GM21786 (cell line): ENCODE data around the gene SEPTIN10.
"Not testable (repeated sequence)": the region's sequence is repeated elsewhere in the genome, so short reads cannot be mapped to it uniquely, and the experiment has no call there.

Experiments
- ATAC-seq: cut with Tn5 transposase; IDR thresholded peaks from one replicate; pipeline ENCODE4 v1.9.1; 2021; ENCODE audit not compliant: unreplicated experiment

Gene SEPTIN10

DNA sequence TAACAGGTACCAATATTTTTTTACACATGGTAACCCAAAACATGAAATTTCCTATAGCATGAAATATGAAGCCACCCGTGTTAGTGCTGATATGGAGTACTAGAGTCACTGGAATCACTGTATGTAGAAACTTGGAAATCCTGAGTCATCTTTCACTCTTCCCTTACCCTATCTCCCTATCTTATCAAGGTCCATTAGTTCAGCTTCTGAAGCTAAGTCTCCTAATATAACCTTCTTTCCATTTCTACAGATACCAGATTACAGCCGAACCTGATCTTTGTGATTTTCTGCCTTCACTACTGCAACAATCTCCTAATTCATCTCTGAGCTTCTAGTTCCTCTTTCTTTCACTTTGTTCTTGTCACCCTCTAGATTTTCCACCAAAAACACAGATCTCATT is 59.0 kb downstream of the SEPTIN10 start:
- no peak for ATAC-seq

DNA sequence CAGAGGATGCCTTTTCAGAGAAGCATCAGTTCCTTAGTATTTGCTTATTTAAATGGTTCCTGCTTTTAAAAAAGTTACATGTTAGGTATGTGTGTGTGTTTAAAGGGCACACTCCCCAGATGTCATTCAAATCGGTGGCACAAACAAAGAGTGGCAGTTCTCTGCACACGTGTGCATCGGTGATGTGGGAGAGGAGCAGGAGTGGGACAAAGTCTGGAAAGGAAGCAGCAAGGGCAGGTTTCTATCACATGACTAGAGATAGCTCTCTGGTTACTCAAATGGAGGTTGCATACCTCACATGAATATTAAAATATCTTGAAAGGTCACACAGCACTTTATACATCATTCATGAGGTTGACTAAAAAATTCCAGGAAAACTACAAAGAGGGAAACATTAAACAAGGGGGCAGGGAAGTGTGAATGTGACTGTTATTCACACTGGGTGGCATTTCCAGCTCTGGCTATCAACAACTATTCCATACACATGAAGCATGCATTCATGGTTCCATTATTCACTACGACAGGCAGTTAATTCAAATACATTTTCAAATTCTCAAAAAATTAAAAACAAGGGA is 64.7 kb downstream of the SEPTIN10 start:
- no peak for ATAC-seq

DNA sequence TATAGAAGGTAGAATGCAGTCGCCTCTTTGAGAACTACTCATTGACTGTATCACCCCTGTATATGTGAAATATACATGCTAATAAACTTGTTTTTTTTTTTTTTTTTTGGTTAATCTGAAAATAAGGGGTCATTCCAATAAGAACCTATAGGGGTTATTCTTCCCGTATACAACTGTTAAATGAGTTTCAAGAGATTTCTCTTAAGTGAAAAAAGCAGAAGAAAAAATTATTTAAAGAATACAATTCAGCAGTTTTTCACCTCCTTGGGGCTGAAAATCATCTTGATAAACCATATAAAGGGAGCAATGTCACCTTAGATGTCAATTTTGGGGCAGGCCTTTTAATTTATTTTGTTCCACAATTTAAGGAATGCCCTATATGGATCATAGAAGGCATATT is 66.5 kb downstream of the SEPTIN10 start:
- ATAC-seq = no peak

DNA sequence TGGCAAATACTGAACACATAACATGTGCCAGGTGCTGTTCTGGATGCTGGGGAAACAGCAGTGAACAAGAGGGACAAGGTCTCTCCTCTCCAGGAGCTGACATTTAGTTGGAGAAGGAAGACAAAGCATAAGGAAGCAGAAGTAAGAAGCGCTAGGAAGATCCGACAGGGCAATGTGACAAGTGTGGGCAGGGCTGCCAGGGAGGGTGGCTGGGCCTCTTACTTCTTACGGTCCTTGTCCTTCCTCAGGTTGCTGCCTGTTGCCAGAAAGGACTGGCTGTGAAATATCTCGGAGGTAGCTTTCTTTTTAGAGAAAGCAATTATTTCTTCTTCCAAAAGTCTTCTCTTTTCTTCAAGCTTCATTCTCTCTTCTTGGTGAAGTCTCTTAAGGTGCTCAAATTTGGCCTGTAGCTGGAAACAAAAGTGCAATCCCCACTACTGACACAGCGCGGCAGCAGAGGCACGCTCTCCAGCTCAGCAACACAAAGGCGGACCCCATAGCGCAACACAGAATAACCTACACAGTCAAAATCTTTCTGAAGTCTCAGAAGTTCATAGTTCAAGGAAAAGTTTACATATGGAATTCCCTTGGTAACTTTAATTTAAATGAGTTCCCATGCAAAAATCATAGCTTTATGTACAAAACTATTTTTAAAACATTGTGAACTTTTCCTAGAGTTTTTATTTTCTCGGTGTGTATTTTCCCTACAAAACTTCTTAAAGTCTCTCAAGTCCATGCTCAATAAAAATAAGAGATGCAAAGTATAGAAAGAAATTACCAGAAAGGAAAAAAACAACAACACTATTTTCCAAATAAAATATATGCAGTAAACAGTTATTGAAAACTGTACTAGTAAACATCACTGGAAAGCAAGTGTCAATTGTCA is 67.7 kb downstream of the SEPTIN10 start:
- ATAC-seq = peak; percentile 66

DNA sequence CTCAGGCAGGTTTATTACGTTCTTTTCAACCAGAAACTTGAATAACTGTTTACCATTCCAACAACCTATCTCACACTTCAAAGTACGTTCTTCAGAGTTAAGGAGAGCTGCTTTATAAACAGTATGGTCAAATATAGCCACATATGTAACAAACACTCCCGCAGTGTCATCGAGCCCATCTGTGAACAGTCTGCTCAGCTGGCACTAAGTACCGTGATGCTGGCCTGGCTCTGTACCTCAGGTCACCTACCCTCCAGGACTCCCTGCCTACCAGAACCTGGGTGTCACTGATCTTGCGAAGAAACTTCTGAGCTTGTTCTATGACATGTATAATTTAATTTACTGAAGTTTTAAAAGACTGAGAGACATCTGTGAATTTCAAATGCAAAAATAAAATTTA is 71.4 kb downstream of the SEPTIN10 start:
- ATAC-seq = no peak

DNA sequence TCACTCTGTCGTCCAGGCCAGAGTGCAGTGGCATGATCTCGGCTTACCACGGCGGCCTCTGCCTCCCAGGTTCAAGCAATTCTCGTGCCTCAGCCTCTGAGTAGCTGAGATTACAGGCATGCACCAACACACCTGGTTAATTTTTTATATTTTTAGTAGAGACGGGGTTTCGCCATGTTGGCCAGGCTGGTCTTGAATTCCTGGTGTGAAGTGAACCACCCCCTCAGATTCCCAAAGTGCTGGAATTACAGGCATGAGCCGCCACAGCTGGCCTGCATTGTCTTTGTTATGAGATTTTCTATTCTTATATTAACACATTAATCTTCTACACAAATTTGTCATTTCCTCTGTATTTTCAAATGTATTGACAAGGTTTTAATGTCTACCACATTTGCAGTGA is 75.2 kb downstream of the SEPTIN10 start:
- ATAC-seq = no peak

DNA sequence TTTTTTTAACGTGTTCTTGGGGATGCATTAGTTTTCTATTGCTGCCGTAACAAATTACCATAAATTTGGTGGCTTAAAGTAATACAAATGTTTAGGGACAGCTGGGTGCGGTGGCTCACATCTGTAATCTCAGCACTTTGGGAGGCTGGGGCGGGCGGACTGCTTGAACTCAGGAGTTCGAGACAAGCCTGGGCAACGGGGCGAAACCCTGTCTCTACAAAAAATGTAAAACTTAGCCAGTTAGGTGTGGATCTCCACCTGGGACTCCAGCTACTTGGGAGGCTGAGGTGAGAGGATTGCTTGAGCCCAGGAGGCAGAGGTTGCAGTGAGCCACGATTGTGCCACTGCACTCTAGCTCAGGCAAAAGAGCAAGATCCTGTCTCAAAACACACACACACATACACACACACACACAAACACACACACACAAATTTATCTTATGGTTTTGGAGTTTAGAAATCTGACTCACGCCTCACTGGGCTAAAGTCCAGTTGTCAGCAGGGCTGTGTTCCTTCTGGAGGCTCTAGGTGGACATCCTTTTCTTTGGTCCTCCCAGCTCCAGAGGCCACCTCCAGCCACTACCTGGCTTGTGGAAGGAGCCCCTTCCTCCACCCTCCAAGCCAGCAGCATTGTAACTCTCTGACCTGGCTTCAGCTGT is 76.1 kb downstream of the SEPTIN10 start:
- ATAC-seq = no peak

DNA sequence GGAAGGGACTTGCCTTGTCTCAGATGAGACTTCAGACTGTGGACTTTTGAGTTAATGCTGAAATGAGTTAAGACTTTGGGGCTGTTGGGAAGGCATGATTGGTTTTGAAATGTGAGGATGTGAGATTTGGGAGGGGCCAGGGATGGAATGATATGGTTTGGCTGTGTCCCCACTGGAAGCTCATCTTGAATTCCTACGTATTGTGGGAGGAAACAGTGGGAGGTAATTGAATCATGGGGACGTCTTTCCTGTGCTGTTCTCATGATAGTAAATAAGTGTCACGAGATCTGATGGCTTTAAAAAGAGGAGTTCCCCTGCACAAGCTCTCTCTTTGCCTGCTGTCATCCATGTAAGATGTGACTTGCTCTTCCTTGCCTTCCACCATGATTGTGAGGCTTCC is 77.2 kb downstream of the SEPTIN10 start:
- not testable (repeated sequence) for ATAC-seq

DNA sequence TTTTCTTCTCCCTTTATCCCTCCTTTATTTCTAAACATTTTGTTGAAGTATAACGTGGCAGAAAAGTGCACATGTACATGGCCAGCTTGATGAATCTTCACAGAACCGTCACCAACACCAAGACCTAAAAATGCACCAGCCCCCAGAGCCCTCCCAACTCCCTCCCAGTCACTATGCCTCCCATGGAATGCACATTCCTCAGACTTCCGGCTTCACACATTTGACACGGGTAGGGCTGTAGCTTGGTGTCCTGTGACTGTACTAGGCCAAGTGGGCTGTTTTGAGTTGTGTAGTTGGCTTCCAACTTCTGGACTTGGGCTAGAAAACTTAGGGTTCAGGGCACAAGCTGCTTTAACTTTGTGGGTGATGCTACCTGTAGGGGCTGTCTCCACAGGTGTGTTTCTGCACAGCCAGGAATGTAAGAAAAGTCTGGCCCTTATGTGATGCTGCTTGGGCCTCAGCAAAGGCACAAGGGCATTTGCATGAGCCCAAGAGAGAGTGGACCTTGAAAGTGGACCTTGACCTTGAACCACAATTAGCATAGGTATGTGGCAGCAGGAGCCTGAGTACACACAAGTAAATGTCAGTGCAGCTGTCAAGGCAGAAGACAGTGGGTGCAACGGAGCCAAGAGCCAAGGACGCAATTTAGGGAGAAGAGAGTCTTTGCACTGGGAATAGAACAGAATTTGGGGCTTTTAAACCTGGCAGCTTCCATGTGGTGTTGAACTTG is 78.4 kb downstream of the SEPTIN10 start:
- ATAC-seq = no peak

DNA sequence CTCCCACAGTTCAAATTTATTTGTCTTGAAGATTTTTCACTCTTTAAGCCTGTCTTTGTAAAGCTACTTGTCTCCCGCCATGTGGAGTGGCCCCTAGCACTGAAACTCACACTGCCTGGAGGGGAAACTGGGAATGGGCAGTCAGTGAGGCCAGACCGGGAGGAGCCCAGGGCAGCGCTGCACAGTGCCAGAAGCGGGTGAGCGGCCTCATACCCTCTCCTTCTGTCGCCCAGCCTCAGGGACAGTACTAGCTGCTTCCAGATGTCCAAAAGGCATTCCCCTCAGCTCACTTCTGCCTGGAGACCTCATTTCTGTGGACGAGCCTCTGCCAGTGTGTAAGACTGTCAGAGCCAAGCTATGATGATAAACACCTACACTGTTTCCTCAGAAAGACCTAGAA is 79.9 kb downstream of the SEPTIN10 start:
- ATAC-seq = no peak

DNA sequence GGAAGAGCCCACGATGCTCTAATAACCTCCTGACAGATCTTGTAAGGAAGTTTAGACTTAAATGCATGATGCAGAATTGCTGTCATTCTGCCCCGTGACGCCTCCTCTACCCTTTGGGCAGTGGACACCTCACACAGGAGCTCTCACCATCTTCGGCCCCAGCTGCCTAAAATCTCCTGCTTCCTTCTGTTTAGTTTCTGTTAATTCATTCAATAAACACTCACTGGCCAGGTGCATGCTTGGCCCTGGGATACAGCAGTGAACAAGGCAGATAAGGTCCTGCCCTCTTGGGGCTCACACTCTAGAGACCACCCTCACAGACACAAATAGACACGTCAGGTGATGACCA is 81.1 kb downstream of the SEPTIN10 start:
- ATAC-seq = no peak

DNA sequence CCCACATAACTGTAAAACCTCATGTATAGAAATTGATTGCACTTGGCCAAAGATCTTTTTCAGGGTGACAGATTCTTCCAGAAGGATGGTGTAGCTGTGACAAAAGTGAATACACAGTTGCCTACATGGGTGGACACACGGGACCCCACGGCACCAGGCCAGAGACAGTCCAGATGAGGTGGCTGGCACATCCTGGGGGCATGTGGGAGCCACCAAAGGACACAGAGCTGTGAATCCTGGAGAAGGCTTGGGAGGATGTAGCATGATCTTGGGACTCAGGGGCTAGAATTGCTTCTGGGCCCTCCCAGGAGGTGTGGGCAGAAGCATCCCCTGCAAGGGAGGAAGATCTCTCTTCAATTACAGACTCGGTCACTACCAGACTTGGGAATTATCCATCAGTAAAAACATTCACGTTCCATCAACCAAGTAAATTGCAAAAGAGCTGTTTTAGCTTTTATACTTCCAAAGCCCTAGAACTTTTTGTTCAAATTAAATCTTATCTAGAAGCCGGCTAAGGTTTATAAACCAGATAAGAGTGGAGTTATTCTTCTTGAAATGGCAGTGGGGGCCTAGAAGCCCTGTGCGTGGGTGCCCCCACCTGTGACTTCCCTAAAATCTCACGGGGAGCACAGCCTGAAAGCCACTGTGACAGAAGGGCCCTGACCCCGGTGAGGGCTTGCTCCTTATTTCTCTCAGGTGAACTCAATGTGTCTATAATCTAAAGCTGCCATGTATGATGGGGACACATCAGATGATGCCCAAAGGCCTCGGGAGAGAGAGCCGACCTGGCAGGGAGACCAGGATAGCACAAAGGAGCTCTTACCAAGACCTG is 81.7 kb downstream of the SEPTIN10 start:
- ATAC-seq = no peak

DNA sequence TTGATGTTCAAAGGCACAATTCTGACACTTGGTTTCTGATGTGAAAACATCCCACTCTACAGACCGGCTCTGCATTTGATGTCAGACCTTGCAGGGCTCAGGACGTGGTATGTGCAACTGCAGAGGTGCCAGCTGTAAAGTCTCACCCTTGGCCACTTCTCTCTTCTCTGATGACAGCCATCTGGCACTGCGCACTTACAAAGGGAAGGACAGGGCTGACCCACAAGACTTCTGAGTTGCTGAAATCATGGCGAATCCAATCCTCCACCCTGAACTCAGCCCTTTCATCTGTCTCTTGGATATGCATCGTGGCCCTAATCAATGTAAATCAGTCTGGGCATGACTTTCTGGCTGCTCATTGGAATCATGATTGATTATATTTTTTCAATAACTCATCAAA is 82.5 kb downstream of the SEPTIN10 start:
- ATAC-seq = no peak

DNA sequence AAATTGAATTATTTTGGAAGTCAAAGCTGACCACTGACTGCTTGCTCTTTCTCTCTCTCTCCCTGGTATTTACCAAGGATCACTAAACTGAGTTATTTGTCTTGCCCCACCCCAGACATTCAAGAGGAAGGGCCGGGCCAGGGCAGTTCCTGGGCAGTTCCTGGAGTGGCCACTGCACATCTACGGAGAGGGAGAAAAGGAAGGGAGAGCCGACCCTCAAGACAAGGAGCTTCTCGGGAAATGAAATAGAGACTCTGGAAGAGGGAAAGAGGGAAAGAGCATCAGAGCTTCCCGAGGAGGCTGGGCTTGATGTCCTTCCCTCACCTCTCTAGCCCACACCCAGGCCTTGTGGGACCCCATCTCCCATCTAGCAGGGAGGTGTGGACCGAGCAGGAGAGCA is 83.1 kb downstream of the SEPTIN10 start:
- ATAC-seq = no peak

DNA sequence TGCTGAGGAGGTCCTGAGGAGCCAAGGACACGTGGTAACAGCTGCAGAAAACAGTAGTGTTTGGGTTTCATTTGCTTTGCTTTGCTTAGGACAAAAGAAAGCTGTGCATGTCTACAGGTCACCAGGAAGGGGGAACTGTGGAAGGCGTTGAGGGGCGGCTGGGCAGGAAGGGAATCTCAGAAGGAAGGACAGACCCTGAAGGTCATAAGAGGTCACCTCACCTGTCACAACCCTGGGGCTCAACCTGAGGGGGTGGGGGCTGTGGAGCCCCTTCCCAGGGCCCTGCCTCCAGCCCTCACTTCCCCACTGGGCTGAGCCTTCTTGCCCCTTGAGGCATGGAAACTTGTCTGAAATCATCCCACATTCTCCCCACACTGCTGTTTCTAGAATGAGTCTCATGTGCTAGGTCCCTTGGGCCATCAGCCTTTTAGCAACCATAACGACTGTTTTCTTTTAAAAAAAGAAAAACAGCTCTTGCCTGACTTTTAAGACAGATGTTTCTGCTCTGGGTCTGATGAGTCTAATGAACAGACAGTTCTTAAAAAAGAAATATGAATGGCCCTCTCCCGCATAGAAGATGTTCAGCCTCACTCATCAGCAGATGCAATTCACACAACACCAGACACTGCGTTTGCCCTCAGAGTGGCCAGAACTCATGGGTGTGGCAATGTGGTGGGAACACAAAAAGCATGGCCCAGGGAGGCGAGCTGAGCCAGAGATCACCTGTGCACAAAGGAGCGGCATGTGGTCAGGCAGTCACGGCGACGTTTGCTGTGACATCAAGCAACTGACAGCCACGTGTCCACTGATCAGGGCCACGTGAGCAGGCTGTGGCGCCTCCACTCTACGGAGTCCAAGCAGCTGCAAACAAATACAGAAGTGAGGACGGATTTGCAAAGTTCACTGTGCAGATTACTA is 84.0 kb downstream of the SEPTIN10 start:
- ATAC-seq = no peak

DNA sequence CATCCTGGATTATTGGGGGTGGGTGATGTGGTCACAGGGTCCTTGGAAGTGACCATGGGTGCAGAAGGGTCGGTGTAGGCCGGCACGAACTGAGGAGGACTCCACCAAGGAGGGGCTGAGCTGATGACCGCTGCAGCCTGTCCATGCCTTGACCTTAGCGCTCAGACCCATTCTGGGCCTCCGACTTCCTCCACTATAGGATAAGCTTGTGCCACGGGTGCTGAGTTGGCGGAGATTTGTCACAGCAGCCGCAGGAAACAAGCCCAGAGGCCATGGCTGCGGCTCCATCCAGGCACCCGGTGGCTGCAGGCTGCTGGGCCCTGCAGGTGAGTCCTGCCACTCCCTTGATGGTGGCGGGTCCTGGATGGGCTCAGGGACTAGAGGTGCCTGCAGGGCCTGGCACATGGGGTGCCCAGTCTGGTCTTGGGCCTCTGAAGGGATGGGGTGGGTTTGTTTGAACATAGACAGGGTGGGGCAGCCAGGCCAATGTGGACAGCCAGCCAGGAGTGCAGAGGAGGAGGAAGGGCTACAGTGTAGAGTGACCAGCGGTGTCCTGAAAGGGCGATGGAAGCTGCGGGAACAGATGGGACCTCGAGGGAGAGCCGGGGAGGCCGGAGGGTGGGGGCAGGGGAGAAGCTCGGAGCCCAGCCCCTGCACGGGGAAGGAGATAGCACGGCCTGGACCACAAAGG is 84.8 kb downstream of the SEPTIN10 start:
- no peak for ATAC-seq

DNA sequence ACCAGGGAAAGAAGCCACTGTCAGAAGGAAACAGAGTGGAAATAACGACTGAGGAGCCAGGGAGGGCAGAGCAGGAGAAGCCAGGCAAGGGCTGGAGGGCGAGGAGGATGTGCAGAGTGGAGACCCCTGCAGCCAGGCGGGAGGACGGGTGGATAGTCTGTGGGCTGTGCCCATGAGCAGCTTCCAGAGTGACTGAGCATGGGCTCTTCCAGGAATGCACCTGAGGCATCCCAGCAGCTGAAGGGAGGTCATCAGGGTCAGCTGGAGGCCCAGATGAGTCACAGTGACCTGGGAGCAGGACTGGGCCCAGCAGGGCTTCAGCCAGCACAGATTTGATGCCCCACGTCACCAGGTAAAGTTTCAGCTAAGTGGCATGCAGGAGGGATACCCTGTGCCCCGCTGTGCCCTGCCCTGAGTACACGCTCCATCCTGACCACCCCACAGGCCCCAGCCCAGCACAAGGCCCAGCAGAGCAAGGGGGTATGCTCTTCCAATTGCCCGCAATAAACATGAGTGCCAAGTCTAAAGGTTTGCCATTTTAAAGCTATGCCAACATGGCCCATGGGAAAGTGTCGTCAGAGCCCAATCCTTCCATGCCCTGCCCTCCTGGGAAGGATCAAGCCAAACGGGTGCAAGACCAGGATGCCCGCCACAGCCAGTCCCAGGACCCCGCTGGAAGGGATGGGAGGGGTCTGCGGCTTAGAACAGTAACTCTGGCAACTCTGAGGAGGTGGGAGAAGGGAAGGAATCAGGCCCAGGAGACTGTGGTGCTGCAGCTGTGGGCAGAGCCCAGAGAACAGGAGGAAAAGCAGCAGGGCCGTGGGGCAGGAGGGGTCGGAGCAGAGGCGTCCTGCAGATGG is 85.7 kb downstream of the SEPTIN10 start:
- ATAC-seq = no peak

DNA sequence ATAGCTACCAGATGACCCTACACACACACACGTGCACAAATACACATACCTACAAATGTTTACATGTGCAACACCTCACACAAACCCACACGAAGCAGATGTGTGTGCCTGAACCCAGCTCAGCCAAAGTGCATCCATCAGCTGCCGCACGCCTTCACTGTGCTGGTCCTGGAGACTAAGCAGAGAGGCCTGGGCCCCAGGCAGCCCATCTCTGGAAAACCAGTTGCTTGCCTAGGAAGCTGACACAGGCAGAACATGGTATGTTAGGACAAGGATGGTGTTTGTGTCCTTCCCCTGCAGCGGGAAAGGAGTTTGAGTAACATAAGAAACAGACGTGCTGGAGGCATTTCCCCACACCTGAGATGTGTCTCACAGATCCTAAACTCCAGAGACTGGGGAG is 86.7 kb downstream of the SEPTIN10 start:
- no peak for ATAC-seq
